NCI-H1417 (cell line): ENCODE measurements around the gene DPYSL5.

Source experiments
- DNase-seq, 3 experiments: peaks; one replicate each; lab custom pipeline; 2025; lab: John Stamatoyannopoulos, UW

Gene DPYSL5

DNA sequence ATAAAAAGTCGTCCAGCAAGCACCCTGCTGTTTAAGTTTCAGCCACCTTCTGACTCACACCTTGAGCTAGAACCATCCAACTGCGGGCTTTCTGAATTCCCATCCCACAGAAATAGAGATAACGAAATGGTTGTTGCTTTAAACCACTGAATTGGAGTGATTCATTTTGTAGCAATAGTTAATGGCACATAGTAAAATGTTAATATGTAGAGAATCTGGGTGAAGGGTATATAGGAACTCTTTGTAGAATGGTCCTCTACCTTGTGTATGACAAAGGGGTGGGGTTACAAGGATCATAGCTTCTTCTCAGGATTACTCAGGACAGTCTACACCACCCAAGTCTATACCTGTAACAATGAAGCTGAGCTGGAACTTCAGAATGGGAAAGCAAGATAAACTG lies 120.1 kb downstream of the DPYSL5 start:
- DNase-seq = no peak

DNA sequence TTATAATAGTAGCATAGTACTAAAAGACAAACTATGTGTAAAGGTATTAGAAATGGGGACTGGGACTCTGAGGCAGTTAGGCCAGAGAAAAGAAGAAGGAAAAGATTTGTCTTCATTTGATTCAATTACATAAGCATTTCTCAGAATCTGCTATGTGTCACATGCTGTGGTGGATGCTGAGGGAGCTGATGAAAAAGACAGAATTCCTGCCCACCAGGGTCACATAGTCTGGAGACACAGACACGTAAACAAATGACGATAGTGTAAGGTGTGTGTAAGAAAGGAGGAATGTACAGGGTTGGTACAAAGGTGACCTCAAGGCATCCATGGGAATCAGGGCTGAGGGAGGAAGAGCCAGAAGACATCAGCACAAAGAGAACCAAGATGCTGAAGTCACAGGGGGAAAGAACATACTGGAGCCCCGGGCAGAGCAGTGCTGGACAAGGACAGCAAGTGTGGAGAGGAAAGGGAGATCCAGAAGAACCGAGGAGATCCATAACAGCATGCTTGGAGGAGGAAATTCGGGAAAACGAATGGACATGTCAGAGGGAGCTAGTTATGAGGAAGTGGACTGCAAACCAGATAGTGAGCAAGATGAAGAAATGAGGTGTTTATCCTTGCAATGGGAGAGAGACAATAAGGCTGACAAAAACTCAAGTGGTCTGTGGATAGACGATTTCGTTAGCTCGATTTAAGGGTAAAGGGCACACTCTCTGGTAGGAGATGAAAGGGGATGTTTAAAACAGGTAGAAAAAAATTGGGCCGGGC lies 121.3 kb downstream of the DPYSL5 start:
- no peak for DNase-seq

DNA sequence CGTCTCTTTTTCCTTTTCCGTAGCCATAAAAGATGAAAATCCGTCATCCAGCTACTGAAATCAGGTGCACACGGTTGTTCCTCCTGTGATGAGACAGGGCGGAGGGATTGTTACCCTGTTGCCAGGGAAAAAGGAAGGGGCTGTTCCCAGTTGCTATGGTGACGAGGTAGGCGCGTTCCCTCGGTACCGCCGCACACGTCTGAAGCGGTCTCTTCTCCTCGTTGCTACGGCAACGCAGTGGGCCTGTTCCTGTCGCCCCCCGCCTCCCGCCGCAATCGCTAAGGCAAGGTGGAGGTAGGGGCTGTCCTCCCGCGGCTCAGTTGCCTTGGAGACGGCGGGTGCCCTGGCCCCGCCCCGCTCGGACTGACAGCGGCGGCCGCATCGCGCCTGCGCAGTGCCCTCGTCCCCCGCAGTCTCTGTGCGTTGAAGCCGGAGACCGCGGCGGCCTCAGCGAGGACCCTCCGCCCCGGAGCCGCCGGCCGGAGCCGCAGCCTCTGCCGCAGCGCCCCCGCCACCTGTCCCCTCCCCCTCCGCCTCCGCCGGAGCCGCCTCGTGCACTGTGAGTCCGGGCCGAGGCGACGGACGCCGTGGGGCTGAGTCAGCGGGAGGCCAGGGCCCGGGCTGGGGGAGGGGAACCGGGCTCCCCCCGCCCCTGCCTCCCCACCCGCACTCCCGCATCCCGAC lies 122.5 kb downstream of the DPYSL5 start, which contains the start of gene MAPRE3:
MAPRE3 (plus strand) TSS at position 394 of the 684 bp plus-strand sequence. CDS start 51,582 bp downstream, outside the sequence.
- peak; percentile 93 to 99 (median 98) for DNase-seq

DNA sequence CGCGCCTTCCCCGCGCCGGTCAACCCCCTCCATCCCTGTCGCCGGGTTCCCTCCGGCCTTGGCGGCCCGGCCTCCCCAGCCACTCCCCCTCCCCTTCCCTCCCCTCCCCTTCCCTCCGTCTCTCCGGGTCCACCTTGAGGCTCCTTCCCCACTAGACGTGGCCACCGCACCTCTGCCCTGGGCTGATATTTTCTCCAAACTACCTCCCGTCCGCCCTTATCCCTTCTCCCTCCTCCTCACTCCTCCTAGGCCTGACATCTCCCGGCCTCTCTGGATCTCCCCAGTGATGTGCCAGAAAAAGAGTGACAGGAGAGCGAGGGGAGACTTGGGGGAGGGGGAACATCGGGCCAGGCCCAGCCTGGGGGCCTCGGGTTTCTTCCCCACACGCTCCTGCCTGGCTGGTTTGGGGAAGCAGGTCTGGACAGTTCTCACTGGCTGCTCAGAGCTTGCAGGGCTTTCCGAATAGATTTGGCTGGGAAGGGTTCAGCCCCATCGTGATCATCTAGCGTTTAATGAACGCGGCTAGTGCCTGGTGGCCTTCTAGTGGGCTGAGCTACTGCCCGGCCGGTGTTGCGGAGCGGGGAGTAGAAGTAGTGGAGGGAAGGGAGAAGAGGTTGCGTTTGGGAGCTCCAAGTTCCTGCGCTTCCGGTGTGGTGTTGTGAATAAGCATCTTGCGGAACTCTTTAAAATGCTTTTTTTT lies 123.1 kb downstream of the DPYSL5 start:
- peak in 2 of 3 experiments; percentile 76 to 78 for DNase-seq

DNA sequence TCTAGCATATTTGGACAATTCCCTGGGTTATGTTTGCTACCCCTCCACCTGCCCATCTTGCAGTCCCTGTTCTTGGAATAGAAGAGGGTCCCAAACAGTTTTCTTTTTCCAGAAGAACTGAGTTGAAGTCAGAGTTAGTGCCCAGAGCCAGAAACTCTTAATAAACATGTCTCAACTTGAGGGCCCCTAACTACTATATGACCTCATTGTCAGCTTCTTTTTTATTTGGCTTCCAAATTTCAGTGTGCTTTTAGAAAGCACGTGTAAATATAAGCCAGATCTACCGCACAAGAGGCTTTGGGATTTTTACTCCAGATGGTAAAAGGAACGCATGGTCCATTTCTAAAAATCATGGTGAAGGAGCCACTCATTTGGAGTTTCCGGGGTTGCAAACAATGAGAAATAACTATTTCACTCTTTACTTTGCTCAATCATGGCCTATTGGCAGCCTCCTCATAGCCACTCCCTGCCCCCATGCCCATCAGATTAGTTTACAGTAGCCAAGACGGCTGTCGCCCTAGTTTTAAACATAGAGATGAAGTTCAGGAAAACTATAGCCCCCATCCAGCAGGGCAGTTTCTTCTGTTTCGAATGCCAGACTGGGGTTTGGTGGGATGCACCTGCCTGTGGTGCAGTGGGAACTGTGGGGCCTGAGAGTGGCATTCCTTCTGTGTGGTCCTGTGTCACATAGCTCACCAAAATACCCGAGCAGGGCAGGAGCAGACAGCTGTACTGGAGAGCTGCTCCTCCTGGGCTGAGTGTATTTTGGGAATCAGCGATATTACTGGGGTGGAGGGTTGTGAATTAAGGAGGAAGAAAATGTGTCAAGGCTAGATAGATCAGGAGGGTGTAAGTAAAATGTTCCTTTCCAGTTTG lies 124.2 kb downstream of the DPYSL5 start:
- no peak for DNase-seq

DNA sequence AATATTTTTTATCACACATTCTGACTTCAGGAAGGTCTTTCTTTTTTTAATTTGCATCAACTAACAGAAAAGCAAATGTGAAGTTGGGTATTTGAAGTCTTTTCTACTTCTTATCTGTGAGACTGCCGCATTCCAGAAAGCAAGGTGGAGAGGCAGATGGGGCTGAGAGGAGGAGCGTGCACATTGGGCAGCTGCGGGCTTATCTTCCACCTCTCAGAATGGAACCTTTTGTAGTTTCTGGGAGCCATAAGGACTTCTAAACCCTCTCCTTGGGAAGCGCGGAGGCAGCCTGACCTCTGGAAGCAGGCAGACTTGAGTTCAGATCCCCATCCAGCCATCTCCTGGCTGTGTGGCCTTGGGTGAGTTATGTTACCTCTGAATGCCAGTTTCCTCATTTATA lies 126.4 kb downstream of the DPYSL5 start:
- no peak for DNase-seq

DNA sequence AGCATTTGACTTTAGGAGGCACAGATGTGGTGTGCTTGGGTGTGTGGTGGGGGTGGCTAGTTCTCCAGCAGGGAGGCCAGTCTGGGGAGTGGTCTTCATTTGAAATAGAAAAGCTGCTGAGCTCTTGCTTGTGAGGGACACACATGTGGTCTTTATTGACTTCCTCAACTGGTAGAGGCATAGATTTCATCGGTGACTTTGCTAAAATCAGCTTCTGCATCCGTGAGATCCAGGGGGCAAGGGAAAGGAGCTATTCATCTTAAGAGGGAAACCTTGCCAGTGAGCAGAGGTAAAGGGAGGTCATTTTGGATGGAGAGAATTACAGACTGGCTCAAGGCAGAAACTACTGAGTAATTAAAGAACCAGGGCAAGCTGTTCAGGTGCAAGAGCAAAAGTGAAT lies 127.2 kb downstream of the DPYSL5 start:
- DNase-seq = no peak

DNA sequence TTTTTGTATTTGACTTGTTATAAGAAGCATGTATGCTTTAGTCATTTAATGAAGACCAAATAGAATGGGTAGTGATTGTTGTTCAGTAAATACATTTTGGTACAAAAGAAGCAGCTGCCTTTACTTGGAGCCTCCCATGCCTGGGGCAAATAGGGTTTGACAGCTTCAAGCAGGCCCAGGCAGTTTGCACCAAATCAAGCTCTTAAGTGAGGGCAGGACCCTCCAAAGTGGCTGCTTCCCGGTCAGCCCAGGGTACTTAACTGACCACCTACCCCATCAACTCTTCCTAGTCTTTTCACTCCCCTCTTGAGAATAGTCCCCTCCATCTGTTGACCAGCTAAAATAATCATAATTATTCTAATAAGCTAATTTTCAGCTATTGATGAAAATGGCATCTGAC lies 127.7 kb downstream of the DPYSL5 start:
- no peak for DNase-seq

DNA sequence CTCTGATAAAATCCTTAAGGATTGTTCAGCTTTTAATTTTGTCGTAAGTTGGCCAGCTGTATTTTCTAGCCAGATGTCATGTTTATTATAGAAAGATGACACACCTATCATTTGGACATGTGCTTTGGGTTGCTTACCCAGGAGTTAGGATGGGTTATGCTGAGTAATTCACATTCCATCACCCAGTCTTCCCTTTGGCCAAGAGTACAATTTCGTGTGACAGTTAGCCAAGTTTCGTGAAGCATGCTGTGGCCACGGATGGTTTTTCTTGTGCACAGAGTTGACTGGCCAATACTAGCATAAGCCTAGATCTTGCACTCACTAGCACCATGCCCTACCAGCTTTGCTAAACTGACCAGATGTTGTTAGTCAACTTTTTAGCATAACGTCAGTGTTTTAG lies 128.3 kb downstream of the DPYSL5 start:
- DNase-seq = no peak

DNA sequence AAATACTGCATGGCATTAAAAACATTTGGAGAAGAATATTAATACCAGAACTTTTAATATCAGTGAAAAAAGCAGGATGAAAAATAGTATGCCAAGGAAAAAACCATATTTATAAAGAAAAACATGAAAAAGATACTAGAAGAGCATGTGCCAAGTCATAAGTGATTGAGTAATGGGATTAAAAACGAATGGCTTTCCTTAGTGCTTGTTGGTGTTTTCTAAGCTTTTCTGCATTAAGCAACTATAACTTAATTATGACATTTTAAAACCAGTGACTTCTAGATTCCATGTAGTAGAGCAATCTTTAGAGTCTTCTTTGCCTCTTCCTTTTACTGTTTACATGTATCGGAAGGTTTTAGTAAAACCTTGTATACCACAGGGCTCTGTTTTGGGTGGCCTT lies 129.1 kb downstream of the DPYSL5 start:
- no peak for DNase-seq

DNA sequence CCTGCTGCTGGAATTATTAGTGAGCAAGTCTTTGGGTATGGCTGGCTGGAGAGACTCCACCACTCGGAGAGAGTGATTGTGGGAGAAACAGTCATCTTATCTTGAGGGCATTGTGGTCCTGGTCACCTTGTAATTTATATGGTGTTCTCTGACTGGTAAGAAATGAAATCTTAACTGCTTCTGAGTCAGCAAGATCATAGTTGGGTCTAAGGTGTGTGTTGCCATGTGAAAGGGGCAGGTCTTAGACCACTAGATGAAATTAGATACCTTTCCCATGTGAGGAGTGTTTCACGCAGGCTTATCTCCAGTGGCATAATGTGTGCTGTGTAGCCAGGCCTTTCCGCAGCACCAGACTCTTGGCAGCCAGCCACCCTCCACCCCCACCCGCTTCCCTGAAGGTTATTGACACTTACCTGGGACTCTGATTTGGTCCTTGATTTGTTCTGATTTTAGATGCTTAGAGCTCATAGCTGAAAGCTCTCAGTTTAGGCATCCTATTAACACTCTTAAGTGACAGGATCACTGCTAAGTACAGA lies 130.2 kb downstream of the DPYSL5 start:
- DNase-seq = peak; percentile 63 to 77 (median 64)

DNA sequence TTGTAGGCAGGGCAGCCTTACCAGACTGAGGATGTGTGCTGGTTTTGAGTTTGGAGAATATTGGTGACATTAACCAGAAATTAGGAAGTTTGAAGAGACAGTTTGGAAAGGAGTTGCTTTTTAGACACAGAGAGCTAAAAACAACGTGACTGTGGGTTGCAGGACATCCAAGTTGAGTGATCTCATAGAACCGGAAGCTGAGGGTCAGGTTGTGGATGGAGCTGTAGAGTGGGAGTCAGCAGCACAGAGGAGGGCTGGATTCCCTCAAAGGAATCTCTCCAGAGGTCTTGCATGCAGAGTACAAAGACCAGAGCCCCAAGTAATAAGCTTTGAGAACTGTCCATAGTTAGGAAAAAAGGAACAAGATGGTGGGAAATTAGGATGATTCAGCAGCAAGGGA lies 131.8 kb downstream of the DPYSL5 start:
- no peak for DNase-seq

DNA sequence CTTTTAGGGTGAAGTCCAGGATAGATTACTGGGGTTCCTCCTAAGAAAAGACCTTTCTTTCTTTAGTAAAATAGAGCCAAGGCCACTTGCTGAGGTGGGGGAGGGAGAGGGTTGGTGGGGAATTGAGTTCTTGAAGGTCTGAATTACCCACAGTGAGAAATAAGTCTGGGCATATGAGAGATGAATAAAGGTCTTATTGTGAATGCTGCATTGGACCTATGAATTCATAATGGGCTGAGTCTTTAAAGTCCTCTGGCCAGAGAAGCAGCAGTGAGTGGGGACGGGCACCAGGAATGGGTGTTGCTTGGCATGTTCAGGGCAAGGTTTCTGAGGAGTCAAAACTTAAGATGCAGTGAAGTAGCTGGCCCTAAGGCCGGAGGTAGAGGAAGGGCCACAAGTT lies 133.0 kb downstream of the DPYSL5 start:
- no peak for DNase-seq

DNA sequence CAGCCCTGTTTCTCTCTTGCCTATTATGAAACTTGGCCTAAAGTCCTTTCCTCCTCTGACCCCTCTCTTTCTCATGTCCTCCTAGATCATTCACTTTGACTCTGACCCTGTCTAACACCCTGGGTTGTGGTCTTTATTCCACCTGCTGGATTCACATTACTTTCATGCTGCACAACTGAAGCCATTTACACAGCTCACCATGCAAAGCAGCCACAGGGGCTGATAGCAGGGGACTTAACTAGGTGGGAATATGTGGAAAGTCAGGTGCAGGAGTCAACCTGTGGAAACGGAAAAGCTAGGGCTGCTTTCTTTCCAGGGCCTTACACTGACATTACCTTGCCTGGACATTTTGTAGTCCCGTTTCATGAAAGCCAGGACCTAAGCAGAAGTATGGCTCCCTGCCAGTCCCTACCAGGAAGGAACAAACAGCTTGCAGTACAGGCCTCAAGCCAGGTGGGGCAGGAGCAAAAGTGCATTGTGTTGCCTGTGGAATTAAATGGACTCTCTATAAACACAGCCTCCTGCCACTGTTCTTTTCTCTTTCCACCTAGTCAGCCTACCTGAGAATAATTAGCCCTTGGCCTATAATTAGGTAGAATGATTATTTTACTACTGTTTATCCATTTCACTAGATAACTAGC lies 134.3 kb downstream of the DPYSL5 start:
- DNase-seq = peak in 2 of 3 experiments; percentile 91 to 97

DNA sequence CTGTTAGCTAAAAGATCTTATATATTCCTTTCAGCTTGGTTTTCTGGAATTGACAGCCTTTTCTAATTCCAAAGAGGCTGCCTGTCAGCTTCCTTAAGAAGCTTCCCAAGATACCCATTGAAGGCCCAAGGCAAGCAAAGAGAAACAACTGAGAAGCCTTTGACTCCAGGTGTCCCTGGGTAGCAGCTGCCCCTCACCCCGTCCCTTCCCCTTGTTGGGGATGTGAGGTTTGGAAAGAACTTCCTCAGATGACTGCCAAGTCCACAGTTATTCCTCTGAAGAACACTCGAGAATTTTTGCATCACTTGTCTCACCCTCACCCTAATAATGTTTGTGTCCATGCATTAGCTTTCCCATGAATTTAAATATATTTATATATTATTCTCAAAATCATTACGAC lies 135.8 kb downstream of the DPYSL5 start:
- DNase-seq = no peak

DNA sequence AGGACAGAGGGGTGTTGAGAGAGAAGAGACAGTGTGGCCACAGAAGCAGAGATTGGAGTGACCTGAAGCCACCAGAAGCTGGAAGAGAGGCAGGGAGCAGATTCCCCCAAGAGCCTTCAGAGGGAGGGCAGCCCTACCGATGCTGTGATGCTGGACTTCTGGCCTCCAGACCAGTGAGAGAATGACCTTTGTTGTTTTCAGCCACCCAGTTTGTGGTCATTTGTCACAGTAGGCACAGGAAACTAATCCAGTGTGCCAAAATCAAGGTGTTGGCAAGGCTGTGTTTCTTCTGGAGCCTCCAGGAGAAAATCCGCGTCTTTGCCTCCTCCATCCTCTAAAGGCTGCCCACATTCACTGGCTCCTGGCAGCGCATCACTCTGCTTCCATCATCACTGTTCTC lies 137.9 kb downstream of the DPYSL5 start:
- no peak for DNase-seq

DNA sequence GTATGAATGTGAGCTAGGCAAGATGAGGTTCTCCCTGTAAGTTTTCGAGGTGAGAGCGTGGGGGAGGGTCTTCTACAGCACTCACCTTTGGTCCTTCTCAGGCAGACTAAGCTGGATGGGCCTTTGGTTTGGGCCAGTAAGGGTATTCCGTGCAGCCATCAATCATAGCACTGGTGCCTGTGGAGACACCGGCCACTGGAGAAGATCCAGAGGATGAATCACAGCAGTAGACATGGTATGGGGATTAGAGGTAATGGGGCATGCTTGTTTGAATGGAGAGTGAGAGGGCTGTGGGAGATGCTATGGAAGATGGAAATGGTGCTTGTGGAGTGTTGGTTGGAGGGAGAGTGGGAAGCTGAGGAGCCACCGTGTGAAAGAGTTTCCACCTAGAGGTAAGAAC lies 138.6 kb downstream of the DPYSL5 start:
- DNase-seq = no peak

DNA sequence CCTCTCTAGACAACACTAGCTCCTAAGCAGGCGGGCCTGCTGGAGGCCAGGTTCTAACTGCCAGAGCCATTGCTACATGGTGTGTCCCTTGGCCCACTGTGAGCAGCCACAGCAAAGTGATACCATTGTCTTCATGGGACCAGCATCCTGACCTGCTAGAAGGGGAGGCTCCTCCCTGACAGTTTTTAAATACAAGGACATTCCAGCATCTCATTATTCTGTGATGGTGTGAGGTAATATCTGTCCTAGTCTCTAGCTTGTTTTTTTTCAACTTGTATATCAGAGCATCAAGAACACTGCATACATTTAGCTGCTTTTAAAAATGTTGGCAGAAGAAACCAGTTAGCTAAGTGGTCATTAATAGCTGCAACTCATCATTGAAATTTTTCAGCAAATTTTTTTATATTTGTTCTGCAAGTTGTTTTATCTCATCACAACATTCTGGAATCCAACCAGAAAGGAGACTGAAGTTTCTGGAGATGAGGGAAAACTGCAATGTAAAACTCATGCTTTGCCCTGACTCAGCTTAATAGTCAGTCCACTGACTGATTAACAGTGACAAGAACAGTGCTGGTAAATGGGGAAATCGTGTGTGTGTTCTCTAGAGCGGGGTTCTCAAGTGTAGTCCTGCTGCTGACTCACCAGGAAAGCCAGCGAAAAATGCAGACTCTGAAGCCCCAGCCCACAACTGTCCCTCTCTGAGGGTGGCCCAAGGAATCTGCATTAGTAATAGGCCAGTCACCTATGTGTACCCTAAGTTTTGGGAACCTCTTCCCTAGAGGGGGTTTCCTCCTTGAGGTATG lies 140.3 kb downstream of the DPYSL5 start:
- no peak for DNase-seq

DNA sequence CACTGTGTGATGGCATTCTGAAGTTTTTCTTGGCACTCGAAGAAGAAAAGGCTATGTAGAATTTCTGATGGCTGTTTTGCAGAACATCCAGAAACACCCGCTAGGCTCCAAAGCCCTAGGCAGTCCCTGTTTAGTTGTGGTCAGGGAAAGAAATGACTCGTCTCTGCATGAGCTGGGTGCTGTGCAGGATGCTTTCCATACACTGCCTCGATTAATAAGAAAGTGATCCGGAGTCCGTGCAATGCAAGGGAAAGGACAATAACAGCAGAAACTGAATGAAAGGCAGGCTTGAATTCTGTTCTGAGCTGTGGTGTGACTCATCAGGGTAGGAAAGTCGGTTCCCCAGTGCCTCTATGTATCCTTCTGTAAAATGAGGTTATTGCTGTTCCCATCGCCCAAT lies 141.2 kb downstream of the DPYSL5 start:
- no peak for DNase-seq

DNA sequence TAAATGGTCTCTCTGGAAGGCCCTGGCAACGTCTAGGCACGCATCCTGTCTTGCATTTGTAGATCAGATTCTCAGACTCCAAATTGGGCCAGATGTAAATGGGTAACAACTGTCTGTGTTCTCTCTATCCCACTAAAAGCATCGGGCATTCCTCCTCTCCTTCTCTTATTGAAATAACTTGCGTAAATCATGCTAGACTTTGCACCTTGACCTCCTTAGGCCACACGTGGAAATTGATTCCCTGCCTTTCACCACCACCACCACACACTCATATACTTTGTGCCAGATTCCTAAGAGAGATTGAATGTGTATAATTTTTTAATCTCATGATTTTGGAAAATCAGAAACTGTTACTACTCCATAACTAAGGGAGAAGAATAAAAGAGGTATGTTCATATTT lies 143.8 kb downstream of the DPYSL5 start:
- no peak for DNase-seq
